GM12891 (cell line): ENCODE measurements around the gene PCGF3. TPM values are rescaled to one million over a fixed set of nuclear protein-coding genes. Genes with fewer than 3 reads are reported as not detected.

Source experiments
- DNase-seq: peaks from one replicate; pipeline ENCODE4 v3.0.0; 2011; ENCODE audit warnings: low spot score; ENCODE audit not compliant: insufficient read length
- FAIRE-seq: peaks from 2 replicates; lab custom pipeline; 2011; peaks lifted over from hg19 to GRCh38; lab: Jason Lieb, UNC
- PAX5 ChIP-seq: IDR thresholded peaks from 2 replicates; pipeline ENCODE4 v1.6.1; 2011; ENCODE audit warnings: low read length, moderate library complexity, mild to moderate bottlenecking; ENCODE audit not compliant: insufficient read depth, severe bottlenecking
- POLR2A ChIP-seq: IDR thresholded peaks from 2 replicates; pipeline ENCODE4 v1.6.1; 2011; ENCODE audit warnings: low read depth, low read length, control low read depth
- POLR2AphosphoS5 ChIP-seq: IDR thresholded peaks from 2 replicates; pipeline ENCODE4 v1.6.1; 2011; ENCODE audit warnings: low read depth, low read length, control low read depth
- POU2F2 ChIP-seq: IDR thresholded peaks from 2 replicates; pipeline ENCODE4 v1.6.1; 2011; ENCODE audit warnings: low read depth, mild to moderate bottlenecking, control low read depth, low read length, moderate library complexity
- SPI1 ChIP-seq: IDR thresholded peaks from 2 replicates; pipeline ENCODE4 v1.6.1; 2011; ENCODE audit warnings: low read depth, low read length, control low read depth
- TAF1 ChIP-seq: IDR thresholded peaks from 2 replicates; pipeline ENCODE4 v1.6.1; 2011; ENCODE audit warnings: low read depth, low read length, control low read depth
- polyA plus RNA-seq: library from polyadenylated mRNA; unstranded; fragments of >200 nt; gene quantifications from one replicate; pipeline ENCODE4 v1.2.1, GENCODE V29; 2012; ENCODE audit warnings: low read depth, missing spikeins, inconsistent platforms; ENCODE audit not compliant: missing spikeins

Gene PCGF3, protein sequence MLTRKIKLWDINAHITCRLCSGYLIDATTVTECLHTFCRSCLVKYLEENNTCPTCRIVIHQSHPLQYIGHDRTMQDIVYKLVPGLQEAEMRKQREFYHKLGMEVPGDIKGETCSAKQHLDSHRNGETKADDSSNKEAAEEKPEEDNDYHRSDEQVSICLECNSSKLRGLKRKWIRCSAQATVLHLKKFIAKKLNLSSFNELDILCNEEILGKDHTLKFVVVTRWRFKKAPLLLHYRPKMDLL
- polyA plus RNA-seq: 20.6 TPM

DNA sequence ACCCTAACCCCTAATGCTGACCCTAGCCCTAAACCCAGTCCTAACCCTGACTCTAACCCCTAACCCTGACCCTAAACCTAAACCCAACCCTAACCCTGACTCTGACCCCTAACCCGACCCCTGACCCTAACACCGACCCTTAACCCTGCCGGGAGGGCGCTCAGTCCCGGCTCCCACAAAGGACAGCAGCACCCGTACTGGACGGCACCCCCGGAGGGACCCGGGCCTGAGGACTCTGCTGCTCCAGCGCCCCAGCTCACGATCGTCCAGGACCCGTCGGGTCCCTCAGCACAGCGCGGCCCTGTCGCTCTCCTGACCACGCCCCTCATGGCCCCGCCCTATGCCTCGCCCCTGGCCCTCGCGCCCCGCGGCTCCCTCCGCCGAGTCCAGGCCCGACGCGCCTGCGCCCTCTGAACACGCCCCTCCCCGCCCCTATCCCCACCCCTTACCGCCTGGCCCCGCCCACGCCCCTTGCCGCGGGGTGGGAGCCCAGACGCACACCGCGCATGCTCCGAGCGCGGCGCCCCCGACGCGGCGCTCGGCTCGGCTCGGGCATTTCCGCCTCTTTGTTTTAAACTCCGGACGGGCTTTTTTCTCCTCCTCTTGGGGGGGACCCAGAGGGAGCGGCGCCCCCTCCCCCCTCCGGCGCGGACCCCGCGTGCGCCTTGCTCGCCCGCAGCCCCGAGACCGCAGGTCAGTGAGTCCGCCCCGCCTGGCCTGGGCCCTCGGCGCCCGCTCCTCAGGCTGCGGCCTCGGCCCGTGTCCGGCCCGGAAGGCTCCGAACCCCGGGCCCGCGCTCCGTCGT lies at the start of gene PCGF3:
TSS of gene PCGF3 (plus strand) at position 555 of the 805 bp plus-strand sequence. CDS start 27,849 bp downstream, outside the sequence.
- peak; percentile 100 for FAIRE-seq
- no peak for TF ChIP-seq POU2F2
- TF ChIP-seq POLR2AphosphoS5: no peak
- no peak for TF ChIP-seq TAF1
- no peak for TF ChIP-seq PAX5
- no peak for TF ChIP-seq POLR2A
- no peak for TF ChIP-seq SPI1
- DNase-seq: peak; percentile 100

DNA sequence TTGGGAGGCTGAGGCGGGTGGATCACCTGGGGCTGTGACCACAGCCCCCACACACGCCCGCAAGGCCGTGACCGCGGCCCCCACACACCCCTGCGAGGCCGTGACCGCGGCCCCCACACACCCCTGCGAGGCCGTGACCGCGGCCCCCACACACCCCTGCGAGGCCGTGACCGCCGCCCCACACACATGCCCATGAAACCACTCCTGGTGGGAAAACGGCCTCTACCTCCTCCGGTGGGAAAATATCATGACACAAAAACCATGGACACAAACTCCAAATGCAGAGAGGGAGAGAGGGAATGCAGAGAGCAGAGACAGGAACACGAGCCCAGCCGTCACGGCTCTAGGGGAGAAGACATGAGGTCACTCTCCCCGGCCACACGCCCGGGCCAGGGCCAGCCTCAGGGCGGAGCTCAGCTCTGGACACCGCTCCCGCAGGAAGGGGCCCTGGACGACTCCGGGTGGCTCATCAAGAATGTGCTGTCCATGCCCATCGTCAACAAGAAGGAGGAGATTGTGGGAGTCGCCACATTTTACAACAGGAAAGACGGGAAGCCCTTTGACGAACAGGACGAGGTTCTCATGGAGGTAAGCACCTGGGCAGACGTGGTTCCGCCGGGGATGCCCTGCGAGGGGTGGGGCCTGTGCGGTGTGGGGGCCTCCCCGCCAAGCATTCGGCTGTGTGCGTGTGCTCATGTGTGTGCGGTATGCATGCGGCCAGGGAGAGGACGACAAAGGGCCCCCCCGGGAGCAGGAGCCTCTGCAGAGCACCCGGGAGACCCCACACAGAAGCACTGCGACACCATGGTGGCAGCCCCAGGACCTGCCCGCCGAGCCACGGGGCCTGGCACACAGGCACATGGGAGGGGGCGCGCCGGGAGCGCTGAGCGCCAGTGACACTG lies 48.9 kb upstream of the PCGF3 start:
- TF ChIP-seq PAX5 (no peak), POU2F2 (no peak), SPI1 (no peak), POLR2AphosphoS5 (no peak), TAF1 (no peak), POLR2A (no peak)
- DNase-seq: no peak
- no peak for FAIRE-seq

DNA sequence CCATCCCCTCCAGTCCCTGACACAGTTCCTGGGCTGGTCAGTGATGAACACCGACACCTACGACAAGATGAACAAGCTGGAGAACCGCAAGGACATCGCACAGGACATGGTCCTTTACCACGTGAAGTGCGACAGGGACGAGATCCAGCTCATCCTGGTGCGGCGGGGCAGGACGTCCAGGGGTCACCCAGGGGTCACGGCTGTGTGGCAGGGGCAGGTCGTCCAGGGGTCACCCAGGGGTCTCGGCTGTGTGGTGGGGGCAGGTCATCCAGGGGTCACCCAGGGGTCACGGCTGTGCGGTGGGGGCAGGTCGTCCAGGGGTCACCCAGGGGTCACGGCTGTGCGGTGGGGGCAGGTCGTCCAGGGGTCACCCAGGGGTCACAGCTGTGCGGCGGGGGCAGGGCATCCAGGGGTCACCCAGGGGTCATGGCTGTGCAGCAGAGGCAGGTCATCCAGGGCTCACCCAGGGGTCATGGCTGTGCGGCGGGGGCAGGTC lies 48.2 kb upstream of the PCGF3 start:
- no peak for FAIRE-seq
- TF ChIP-seq SPI1 (no peak), POLR2A (no peak), POU2F2 (no peak), POLR2AphosphoS5 (no peak), TAF1 (no peak), PAX5 (no peak)
- DNase-seq: no peak

DNA sequence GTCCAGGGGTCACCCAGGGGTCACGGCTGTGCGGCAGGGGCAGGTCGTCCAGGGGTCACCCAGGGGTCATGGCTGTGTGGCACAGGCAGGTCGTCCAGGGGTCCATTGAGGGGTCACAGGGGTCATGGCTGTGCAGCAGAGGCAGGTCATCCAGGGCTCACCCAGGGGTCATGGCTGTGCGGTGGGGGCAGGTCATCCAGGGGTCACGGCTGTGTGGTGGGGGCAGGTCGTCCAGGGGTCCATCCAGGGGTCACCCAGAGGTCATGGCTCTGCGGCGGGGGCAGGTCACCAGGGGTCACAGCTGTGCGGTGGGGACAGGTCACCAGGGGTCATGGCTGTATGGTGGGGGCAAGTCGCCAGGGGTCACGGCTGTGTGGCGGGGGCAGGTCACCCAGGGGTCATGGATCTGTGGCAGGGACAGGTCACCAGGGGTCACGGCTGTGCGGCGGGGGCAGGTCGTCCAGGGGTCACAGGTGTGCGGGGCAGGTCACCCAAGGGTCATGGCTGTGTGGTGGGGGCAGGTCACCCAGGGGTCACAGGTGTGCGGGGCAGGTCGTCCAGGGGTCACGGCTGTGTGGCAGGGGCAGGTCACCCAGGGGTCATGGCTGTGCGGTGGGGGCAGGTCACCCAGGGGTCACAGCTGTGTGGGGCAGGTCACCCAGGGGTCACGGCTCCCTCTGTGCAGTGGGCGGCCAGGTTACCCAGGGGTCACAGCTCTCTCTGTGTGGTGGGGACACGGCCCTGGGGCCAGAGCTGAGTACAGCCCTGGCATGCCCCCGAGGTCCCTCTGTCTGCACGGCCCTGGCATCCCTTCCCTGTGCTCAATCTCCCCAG lies 47.6 kb upstream of the PCGF3 start:
- no peak for FAIRE-seq
- no peak for TF ChIP-seq PAX5
- no peak for TF ChIP-seq POLR2A
- TF ChIP-seq POU2F2: no peak
- no peak for TF ChIP-seq POLR2AphosphoS5
- no peak for TF ChIP-seq SPI1
- TF ChIP-seq TAF1: no peak

DNA sequence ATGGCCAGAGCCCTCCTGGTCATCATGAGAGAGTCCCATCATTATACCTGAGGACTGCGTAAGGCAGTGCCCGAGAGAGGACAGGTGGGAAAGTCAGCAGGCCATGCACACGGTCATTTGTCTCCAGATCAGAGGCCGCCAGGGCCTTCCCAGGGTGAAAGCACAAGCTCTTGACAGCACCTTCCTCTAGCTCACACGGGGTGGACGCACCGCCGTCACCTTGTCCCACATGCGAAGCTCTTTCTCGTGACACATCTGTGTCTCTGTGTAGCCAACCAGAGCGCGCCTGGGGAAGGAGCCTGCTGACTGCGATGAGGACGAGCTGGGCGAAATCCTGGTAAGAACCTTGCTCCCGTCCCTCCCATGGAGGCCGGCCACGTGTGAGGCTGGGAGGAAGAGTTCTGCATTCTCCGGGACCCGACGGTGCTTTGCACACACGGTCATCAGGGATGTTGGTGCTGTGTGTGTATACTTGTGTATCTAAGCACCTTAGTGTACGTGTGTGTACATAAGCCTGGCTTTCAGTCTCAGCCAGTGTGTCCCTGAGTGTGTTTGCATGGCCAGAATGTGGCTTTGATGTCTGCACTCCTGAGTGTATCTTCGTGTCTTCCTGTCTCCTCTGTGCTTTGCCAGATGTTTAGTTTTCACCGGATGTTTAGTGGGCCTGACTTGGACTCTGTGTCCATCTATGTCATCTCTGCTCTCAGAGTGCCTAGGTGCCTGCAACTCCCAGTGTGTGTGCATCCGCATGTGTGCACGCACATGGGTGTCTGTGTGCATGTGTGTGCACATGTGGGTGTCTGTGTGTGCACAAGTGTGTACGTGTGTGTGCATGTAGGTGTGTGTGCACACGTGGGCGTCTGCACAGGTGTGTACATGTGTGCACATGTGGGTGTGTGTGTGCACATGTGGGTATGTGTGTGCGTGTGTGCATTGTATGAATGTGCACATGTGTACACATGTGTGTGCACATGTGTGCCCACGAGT lies 46.7 kb upstream of the PCGF3 start:
- DNase-seq (no peak), FAIRE-seq (no peak)
- no peak for TF ChIP-seq TAF1
- no peak for TF ChIP-seq POLR2AphosphoS5
- no peak for TF ChIP-seq PAX5
- no peak for TF ChIP-seq POU2F2
- no peak for TF ChIP-seq SPI1
- no peak for TF ChIP-seq POLR2A

More for the DNA sequence above, 47.6 kb upstream of the PCGF3 start:
- no peak for DNase-seq

DNA sequence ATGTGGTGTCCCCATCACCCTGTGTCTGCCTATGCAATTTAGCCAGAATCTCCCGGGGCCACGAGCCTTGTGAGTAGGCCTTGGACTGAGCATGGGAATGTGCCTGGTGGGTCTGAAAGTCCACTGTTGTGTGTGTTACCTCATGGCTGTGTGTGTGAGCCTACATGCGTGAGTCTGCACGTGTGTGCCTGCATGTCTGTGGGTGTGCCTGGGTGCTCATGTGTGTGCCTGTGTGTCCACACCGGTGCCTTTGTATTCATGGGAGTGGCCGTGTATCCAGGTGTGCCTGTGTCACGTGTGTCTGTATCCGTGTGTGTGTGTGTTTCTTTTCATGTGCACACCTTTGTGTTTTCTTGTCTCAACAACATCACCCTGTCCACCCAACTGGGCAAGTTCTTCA lies 45.8 kb upstream of the PCGF3 start:
- FAIRE-seq (no peak), DNase-seq (no peak)
- TF ChIP-seq POLR2AphosphoS5 (no peak), TAF1 (no peak), SPI1 (no peak), POU2F2 (no peak), PAX5 (no peak), POLR2A (no peak)

DNA sequence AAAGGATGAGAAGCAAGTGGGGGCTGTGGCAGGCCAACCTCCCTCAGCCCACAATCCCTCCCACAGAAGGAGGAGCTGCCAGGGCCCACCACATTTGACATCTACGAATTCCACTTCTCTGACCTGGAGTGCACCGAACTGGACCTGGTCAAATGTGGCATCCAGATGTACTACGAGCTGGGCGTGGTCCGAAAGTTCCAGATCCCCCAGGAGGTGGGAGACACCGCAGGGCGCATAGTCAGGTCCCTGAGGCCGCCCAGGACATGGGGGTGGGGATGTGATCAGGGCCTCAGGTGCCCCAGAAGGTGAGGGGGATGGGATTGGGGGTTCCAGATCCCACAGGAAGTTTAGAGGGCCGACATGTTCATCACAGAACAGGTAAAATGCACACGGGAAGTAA lies 45.2 kb upstream of the PCGF3 start:
- FAIRE-seq (no peak), DNase-seq (no peak)
- no peak for TF ChIP-seq TAF1
- TF ChIP-seq PAX5: no peak
- TF ChIP-seq POLR2AphosphoS5: no peak
- TF ChIP-seq SPI1: no peak
- no peak for TF ChIP-seq POU2F2
- TF ChIP-seq POLR2A: no peak
